IPS DF 4.7 (cell line): ENCODE results near the gene ARAP1.

Source experiments
- DNase-seq: peaks from one replicate; pipeline ENCODE4 v3.0.0-alpha.2; 2013; ENCODE audit warnings: low spot score; ENCODE audit errors: extremely low read depth

Gene ARAP1

GRCh38 chr11:72705442-72706365, 46.5 kb downstream of the ARAP1 start:
- no peak for DNase-seq

- no peak for DNase-seq
Observed at GRCh38 chr11:72704783-72705265, 47.4 kb downstream of the ARAP1 start.

- DNase-seq: no peak
Observed at GRCh38 chr11:72704028-72704782, 48.0 kb downstream of the ARAP1 start.

GRCh38 chr11:72703267-72704008, 48.8 kb downstream of the ARAP1 start:
- DNase-seq: no peak

- no peak for DNase-seq
Observed at GRCh38 chr11:72702577-72703241, 49.5 kb downstream of the ARAP1 start.

- DNase-seq: no peak
Observed at GRCh38 chr11:72702096-72702495, 50.1 kb downstream of the ARAP1 start.

GRCh38 chr11:72701466-72701865, 50.7 kb downstream of the ARAP1 start:
- DNase-seq: no peak

GRCh38 chr11:72700146-72700545, 52.1 kb downstream of the ARAP1 start:
- no peak for DNase-seq

- no peak for DNase-seq
Observed at GRCh38 chr11:72697814-72698213, 54.4 kb downstream of the ARAP1 start.

GRCh38 chr11:72696866-72697700, 55.1 kb downstream of the ARAP1 start:
- no peak for DNase-seq

GRCh38 chr11:72695354-72695753, 56.9 kb downstream of the ARAP1 start:
- no peak for DNase-seq

GRCh38 chr11:72693271-72693968, 58.8 kb downstream of the ARAP1 start:
- no peak for DNase-seq

GRCh38 chr11:72692498-72693237, 59.5 kb downstream of the ARAP1 start:
- DNase-seq: no peak

GRCh38 chr11:72690166-72690565, 62.0 kb downstream of the ARAP1 start:
- no peak for DNase-seq

GRCh38 chr11:72688929-72689328, 63.3 kb downstream of the ARAP1 start:
- DNase-seq: no peak

- DNase-seq: no peak
Observed at GRCh38 chr11:72688486-72688885, 63.7 kb downstream of the ARAP1 start.

GRCh38 chr11:72687326-72687725, 64.9 kb downstream of the ARAP1 start:
- DNase-seq: no peak

- DNase-seq: no peak
Observed at GRCh38 chr11:72686639-72687220, 65.5 kb downstream of the ARAP1 start.
